ENCODE results near the gene FHIT. TPM values are rescaled to one million over a fixed set of nuclear protein-coding genes. Genes with fewer than 3 reads are reported as not detected.

The FHIT gene
- total and polyA plus RNA-seq, 4 donors: 2.6 to 21.3 (median 8.7) TPM

DNA sequence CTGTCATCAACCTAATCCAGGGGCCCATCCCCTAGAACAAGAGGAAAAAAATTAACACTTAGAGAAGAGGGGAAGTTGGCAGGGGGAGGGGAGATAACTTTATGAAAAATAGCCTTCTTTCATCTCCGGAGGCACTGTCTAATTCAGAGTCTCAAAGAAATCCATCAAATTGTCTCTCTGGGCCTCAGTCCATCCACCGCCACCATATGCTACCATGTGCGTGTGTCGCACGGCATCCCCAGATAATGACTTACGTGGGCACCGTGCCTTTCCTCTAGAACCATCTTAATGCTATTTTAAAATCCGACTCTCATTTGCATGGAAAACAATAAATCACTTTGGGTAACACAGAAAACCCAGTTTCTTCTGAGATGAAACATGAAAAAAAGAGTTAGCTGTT, 619.7 kb downstream of the FHIT start:
- H3K4me3 ChIP-seq: no peak overlapping the region
- H3K9me3 ChIP-seq (ENCODE audit: control insufficient read depth in 4 of 4, insufficient read depth in 3 of 4, low read length in 3 of 4): no peaks in the 10 kb centered on the region
- TF ChIP-seq, protein P1, sequence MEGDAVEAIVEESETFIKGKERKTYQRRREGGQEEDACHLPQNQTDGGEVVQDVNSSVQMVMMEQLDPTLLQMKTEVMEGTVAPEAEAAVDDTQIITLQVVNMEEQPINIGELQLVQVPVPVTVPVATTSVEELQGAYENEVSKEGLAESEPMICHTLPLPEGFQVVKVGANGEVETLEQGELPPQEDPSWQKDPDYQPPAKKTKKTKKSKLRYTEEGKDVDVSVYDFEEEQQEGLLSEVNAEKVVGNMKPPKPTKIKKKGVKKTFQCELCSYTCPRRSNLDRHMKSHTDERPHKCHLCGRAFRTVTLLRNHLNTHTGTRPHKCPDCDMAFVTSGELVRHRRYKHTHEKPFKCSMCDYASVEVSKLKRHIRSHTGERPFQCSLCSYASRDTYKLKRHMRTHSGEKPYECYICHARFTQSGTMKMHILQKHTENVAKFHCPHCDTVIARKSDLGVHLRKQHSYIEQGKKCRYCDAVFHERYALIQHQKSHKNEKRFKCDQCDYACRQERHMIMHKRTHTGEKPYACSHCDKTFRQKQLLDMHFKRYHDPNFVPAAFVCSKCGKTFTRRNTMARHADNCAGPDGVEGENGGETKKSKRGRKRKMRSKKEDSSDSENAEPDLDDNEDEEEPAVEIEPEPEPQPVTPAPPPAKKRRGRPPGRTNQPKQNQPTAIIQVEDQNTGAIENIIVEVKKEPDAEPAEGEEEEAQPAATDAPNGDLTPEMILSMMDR (IDR thresholded peaks at IDR 0.05; ENCODE audit: control extremely low read depth, extremely low read depth): no peak
- no peaks in the 10 kb centered on the region for H3K36me3 ChIP-seq (ENCODE audit: control insufficient read depth in 4 of 4, insufficient read depth in 4 of 4, low read length in 4 of 4)
- no peak overlapping the region for H3K27ac ChIP-seq (ENCODE audit: low read depth in 1 of 2, low read length in 1 of 2)
- 88 to 95% methylated on average over 8 of the region's 8 CpGs for WGBS, 2 donors
- H3K27me3 ChIP-seq (ENCODE audit: control insufficient read depth in 3 of 3, insufficient read depth in 3 of 3, low read length in 2 of 3): no peaks in the 10 kb centered on the region
- no peak for ATAC-seq (ENCODE audit: insufficient read depth, low FRiP score)
- no peak for DNase-seq
- peaks cover 0 to 6% (median 0%) of the 10 kb centered on the region in 5 donors for H3K4me1 ChIP-seq (ENCODE audit: control insufficient read depth in 5 of 5, insufficient read depth in 5 of 5, low read length in 5 of 5)
- no peak overlapping the region for H3K9ac ChIP-seq (ENCODE audit: insufficient read depth in 1 of 2, low read length in 2 of 2)

DNA sequence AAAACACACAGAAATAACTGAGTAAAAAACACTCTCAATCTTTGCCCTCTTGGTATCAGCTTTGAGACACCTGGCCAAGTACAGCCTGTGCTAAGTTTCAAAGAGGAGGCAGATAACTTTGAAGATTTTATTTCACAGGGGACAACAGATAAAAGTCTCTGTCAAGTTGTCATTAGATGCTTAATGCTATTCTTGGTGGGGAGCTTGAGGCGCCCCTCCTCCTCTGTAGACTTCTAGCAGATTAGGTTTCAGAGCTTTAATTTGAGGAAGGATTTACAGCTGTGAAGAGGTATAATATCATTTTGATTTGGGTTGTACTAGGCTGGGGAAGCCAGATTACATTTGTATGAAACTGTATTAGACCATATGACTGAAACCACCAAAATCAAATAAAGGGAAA, 620.3 kb downstream of the FHIT start:
- ATAC-seq (ENCODE audit: insufficient read depth, low FRiP score): no peak
- DNase-seq: no peak
- peaks cover 0 to 6% (median 0%) of the 10 kb centered on the region in 5 donors for H3K4me1 ChIP-seq (ENCODE audit: control insufficient read depth in 5 of 5, insufficient read depth in 5 of 5, low read length in 5 of 5)

DNA sequence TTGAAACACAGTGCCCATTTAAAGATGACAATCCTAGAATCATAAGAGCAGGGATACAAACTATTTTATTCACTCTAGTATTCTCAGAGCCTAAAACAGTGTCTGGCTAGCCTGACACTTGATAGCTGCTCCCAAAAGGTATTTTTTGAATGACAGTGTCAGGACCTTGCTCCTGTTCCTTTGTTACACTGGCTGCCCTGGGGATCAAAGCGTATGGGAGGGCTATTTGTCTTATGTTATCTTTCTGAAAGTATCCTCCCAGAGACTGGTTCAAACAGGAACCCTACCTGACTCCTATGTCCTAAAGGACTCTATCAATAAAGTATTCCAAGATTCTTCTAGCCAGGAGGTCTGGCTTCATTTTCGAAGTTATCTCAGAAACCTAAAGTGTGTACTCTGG, 621.4 kb downstream of the FHIT start:
- H3K27ac ChIP-seq (ENCODE audit: low read depth in 1 of 2, low read length in 1 of 2): no peak overlapping the region
- no peak overlapping the region for H3K4me3 ChIP-seq
- peaks cover 0 to 6% (median 0%) of the 10 kb centered on the region in 5 donors for H3K4me1 ChIP-seq (ENCODE audit: control insufficient read depth in 5 of 5, insufficient read depth in 5 of 5, low read length in 5 of 5)
- ATAC-seq (ENCODE audit: insufficient read depth, low FRiP score) (no peak), DNase-seq (no peak)
- WGBS, 2 donors: 86 to 94% methylated on average over 2 of the region's 2 CpGs
- H3K27me3 ChIP-seq (ENCODE audit: control insufficient read depth in 3 of 3, insufficient read depth in 3 of 3, low read length in 2 of 3): no peaks in the 10 kb centered on the region
- no peaks in the 10 kb centered on the region for H3K36me3 ChIP-seq (ENCODE audit: control insufficient read depth in 4 of 4, insufficient read depth in 4 of 4, low read length in 4 of 4)
- TF ChIP-seq, protein P1 (IDR thresholded peaks at IDR 0.05; ENCODE audit: control extremely low read depth, extremely low read depth): no peak
- H3K9ac ChIP-seq (ENCODE audit: insufficient read depth in 1 of 2, low read length in 2 of 2): no peak overlapping the region
- no peaks in the 10 kb centered on the region for H3K9me3 ChIP-seq (ENCODE audit: control insufficient read depth in 4 of 4, insufficient read depth in 3 of 4, low read length in 3 of 4)

More for the DNA sequence above, 620.3 kb downstream of the FHIT start:
- H3K27ac ChIP-seq (ENCODE audit: low read depth in 1 of 2, low read length in 1 of 2): no peak overlapping the region
- no peaks in the 10 kb centered on the region for H3K36me3 ChIP-seq (ENCODE audit: control insufficient read depth in 4 of 4, insufficient read depth in 4 of 4, low read length in 4 of 4)
- no peak overlapping the region for H3K9ac ChIP-seq (ENCODE audit: insufficient read depth in 1 of 2, low read length in 2 of 2)
- WGBS, 2 donors: 99 to 100% methylated on average over 1 of the region's 1 CpG
- no peak overlapping the region for H3K4me3 ChIP-seq
- TF ChIP-seq, protein P1 (IDR thresholded peaks at IDR 0.05; ENCODE audit: control extremely low read depth, extremely low read depth): no peak
- no peaks in the 10 kb centered on the region for H3K9me3 ChIP-seq (ENCODE audit: control insufficient read depth in 4 of 4, insufficient read depth in 3 of 4, low read length in 3 of 4)
- H3K27me3 ChIP-seq (ENCODE audit: control insufficient read depth in 3 of 3, insufficient read depth in 3 of 3, low read length in 2 of 3): no peaks in the 10 kb centered on the region

DNA sequence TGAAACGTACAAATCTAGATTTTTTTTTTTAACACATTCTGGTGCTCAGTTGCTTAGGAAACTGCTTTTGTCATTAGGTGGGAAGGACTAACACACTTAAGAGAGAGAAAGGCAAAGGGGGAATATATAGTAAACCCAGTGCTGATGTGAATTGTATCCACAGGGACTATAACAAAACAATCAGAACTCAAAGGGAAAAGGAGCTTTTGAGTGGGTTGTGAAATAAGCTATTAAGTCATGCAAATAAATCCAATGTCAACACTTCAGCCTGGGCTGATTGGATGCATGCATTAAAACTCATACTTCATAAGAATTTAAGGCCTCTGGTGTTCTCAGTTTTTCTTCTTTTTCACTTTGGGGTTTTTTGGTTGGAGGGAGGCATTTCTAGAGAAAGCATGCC, 628.9 kb downstream of the FHIT start:
- TF ChIP-seq, protein P1 (IDR thresholded peaks at IDR 0.05; ENCODE audit: control extremely low read depth, extremely low read depth): no peak
- no peaks in the 10 kb centered on the region for H3K9me3 ChIP-seq (ENCODE audit: control insufficient read depth in 4 of 4, insufficient read depth in 3 of 4, low read length in 3 of 4)
- no peaks in the 10 kb centered on the region for H3K27me3 ChIP-seq (ENCODE audit: control insufficient read depth in 3 of 3, insufficient read depth in 3 of 3, low read length in 2 of 3)
- no peaks in the 10 kb centered on the region for H3K4me1 ChIP-seq (ENCODE audit: control insufficient read depth in 5 of 5, insufficient read depth in 5 of 5, low read length in 5 of 5)
- H3K27ac ChIP-seq (ENCODE audit: low read depth in 1 of 2, low read length in 1 of 2): no peak overlapping the region
- no peak overlapping the region for H3K4me3 ChIP-seq
- H3K36me3 ChIP-seq (ENCODE audit: control insufficient read depth in 4 of 4, insufficient read depth in 4 of 4, low read length in 4 of 4): no peaks in the 10 kb centered on the region
- 0 to 76% methylated on average over 1 of the region's 1 CpG for WGBS, 2 donors
- DNase-seq (peak in 2 of 3 donors; percentile 28 to 42), ATAC-seq (ENCODE audit: insufficient read depth, low FRiP score) (no peak)
- H3K9ac ChIP-seq (ENCODE audit: insufficient read depth in 1 of 2, low read length in 2 of 2): no peak overlapping the region

Measured in lung (tissue), 12 donors.